ENCODE data around the gene RPS29. TPM values are rescaled to one million over a fixed set of nuclear protein-coding genes. Genes with fewer than 3 reads are reported as not detected.

The RPS29 gene
- total and polyA plus RNA-seq, 4 experiments from 2014 or later = 3,602 to 10,008 (median 6,192) TPM

GRCh38 chr14:49553106-49553505 lies 33.1 kb downstream of the RPS29 start:
- Mint-ChIP-seq H3K36me3 (no peaks in the 10 kb centered on the region), H3K27me3 (peaks cover 3% of the 10 kb centered on the region in 2 donors), H3K27ac (peak overlapping the region in 1 of 7 donors; percentile 27), H3K4me3 (no peak overlapping the region), H3K4me1 (no peaks in the 10 kb centered on the region), H3K9me3 (no peaks in the 10 kb centered on the region)
- Histone ChIP-seq H3K9me3 (ENCODE audit: control insufficient read depth in 1 of 2, low read length in 2 of 2) (no peaks in the 10 kb centered on the region), H3K4me1 (ENCODE audit: insufficient read depth, low read length) (no peaks in the 10 kb centered on the region), H3K36me3 (ENCODE audit: insufficient read depth, low read length) (no peaks in the 10 kb centered on the region), H3K27me3 (ENCODE audit: insufficient read depth, low read length) (no peaks in the 10 kb centered on the region), H3K4me3 (ENCODE audit: low read length in 2 of 2) (no peak overlapping the region), H3K27ac (ENCODE audit: low read depth, low read length) (no peak overlapping the region)
- CTCF ChIA-PET (ENCODE audit: partially characterized antibody) = interaction anchor here (0.5 kb wide), 1 partner anchor 17 kb away, joined by 3 read pairs; no protein-coding TSS in a partner anchor
- POLR2A ChIA-PET (ENCODE audit: partially characterized antibody) = no interaction called here
- intact Hi-C loops (cut with micrococcal nuclease) = no loop called here
- DNase-seq = no peak

GRCh38 chr14:49551569-49551968 lies 34.6 kb downstream of the RPS29 start:
- no peak overlapping the region for H3K27ac Mint-ChIP-seq
- intact Hi-C loops (cut with micrococcal nuclease) = no loop called here

GRCh38 chr14:49550286-49551184 lies 35.6 kb downstream of the RPS29 start:
- no peak overlapping the region for H3K27ac ChIP-seq (ENCODE audit: low read depth, low read length)
- no peaks in the 10 kb centered on the region for H3K36me3 ChIP-seq (ENCODE audit: insufficient read depth, low read length)
- no peaks in the 10 kb centered on the region for H3K9me3 Mint-ChIP-seq
- H3K9me3 ChIP-seq (ENCODE audit: control insufficient read depth in 1 of 2, low read length in 2 of 2) = no peaks in the 10 kb centered on the region
- H3K27ac Mint-ChIP-seq = no peak overlapping the region
- intact Hi-C loops (cut with micrococcal nuclease) = no loop called here
- CTCF ChIA-PET (ENCODE audit: partially characterized antibody) = interaction anchor here (0.8 to 1.5 kb wide), 2 partner anchors 65 to 89 kb away, joined by 3 to 5 read pairs; no protein-coding TSS in a partner anchor
- H3K36me3 Mint-ChIP-seq = no peaks in the 10 kb centered on the region
- H3K4me1 Mint-ChIP-seq = no peaks in the 10 kb centered on the region
- no peak for DNase-seq
- no peaks in the 10 kb centered on the region for H3K4me1 ChIP-seq (ENCODE audit: insufficient read depth, low read length)
- H3K27me3 ChIP-seq (ENCODE audit: insufficient read depth, low read length) = no peaks in the 10 kb centered on the region
- no peak overlapping the region for H3K4me3 ChIP-seq (ENCODE audit: low read length in 2 of 2)
- peaks cover 1 to 3% of the 10 kb centered on the region in 2 donors for H3K27me3 Mint-ChIP-seq
- no peak overlapping the region for H3K4me3 Mint-ChIP-seq
- POLR2A ChIA-PET (ENCODE audit: partially characterized antibody) = no interaction called here

More at GRCh38 chr14:49551569-49551968, 34.6 kb downstream of the RPS29 start:
- no peak for DNase-seq
- H3K27ac ChIP-seq (ENCODE audit: low read depth, low read length) = no peak overlapping the region
- H3K27me3 ChIP-seq (ENCODE audit: insufficient read depth, low read length) = no peaks in the 10 kb centered on the region
- CTCF ChIA-PET (ENCODE audit: partially characterized antibody) = interaction anchor here (1.5 kb wide), 1 partner anchor 90 kb away, joined by 5 read pairs; no protein-coding TSS in a partner anchor
- H3K4me3 Mint-ChIP-seq = no peak overlapping the region
- no peaks in the 10 kb centered on the region for H3K36me3 ChIP-seq (ENCODE audit: insufficient read depth, low read length)
- H3K9me3 Mint-ChIP-seq = no peaks in the 10 kb centered on the region
- no peaks in the 10 kb centered on the region for H3K36me3 Mint-ChIP-seq
- no peak overlapping the region for H3K4me3 ChIP-seq (ENCODE audit: low read length in 2 of 2)
- POLR2A ChIA-PET (ENCODE audit: partially characterized antibody) = no interaction called here
- peaks cover 3% of the 10 kb centered on the region in 2 donors for H3K27me3 Mint-ChIP-seq
- no peaks in the 10 kb centered on the region for H3K4me1 Mint-ChIP-seq
- no peaks in the 10 kb centered on the region for H3K9me3 ChIP-seq (ENCODE audit: control insufficient read depth in 1 of 2, low read length in 2 of 2)
- H3K4me1 ChIP-seq (ENCODE audit: insufficient read depth, low read length) = no peaks in the 10 kb centered on the region

- POLR2A ChIA-PET (ENCODE audit: partially characterized antibody) = no interaction called here
Measured at GRCh38 chr14:49549881-49550280, 36.3 kb downstream of the RPS29 start.

GRCh38 chr14:49549446-49549845 lies 36.7 kb downstream of the RPS29 start:
- no peaks in the 10 kb centered on the region for H3K4me1 ChIP-seq (ENCODE audit: insufficient read depth, low read length)
- CTCF ChIA-PET (ENCODE audit: partially characterized antibody) = interaction anchor here (0.8 kb wide), 1 partner anchor 64 kb away, joined by 3 read pairs; no protein-coding TSS in a partner anchor
- intact Hi-C loops (cut with micrococcal nuclease) = no loop called here

More at GRCh38 chr14:49549881-49550280, 36.3 kb downstream of the RPS29 start:
- peaks cover 1 to 3% of the 10 kb centered on the region in 2 donors for H3K27me3 Mint-ChIP-seq
- Histone ChIP-seq H3K9me3 (ENCODE audit: control insufficient read depth in 1 of 2, low read length in 2 of 2) (no peaks in the 10 kb centered on the region), H3K27ac (ENCODE audit: low read depth, low read length) (no peak overlapping the region), H3K4me3 (ENCODE audit: low read length in 2 of 2) (no peak overlapping the region), H3K27me3 (ENCODE audit: insufficient read depth, low read length) (no peaks in the 10 kb centered on the region), H3K36me3 (ENCODE audit: insufficient read depth, low read length) (no peaks in the 10 kb centered on the region), H3K4me1 (ENCODE audit: insufficient read depth, low read length) (no peaks in the 10 kb centered on the region)
- DNase-seq = no peak
- no peaks in the 10 kb centered on the region for H3K9me3 Mint-ChIP-seq
- CTCF ChIA-PET (ENCODE audit: partially characterized antibody) = interaction anchor here (0.8 kb wide), 1 partner anchor 64 kb away, joined by 3 read pairs; no protein-coding TSS in a partner anchor
- H3K4me1 Mint-ChIP-seq = no peaks in the 10 kb centered on the region
- no peak overlapping the region for H3K4me3 Mint-ChIP-seq
- no peak overlapping the region for H3K27ac Mint-ChIP-seq
- H3K36me3 Mint-ChIP-seq = no peaks in the 10 kb centered on the region
- intact Hi-C loops (cut with micrococcal nuclease) = no loop called here

GRCh38 chr14:49546766-49547165 lies 39.4 kb downstream of the RPS29 start:
- no peak overlapping the region for H3K4me3 Mint-ChIP-seq
- H3K4me1 Mint-ChIP-seq = no peaks in the 10 kb centered on the region
- Histone ChIP-seq H3K27ac (ENCODE audit: low read depth, low read length) (no peak overlapping the region), H3K27me3 (ENCODE audit: insufficient read depth, low read length) (no peaks in the 10 kb centered on the region), H3K4me1 (ENCODE audit: insufficient read depth, low read length) (no peaks in the 10 kb centered on the region), H3K36me3 (ENCODE audit: insufficient read depth, low read length) (no peaks in the 10 kb centered on the region), H3K9me3 (ENCODE audit: control insufficient read depth in 1 of 2, low read length in 2 of 2) (no peaks in the 10 kb centered on the region), H3K4me3 (ENCODE audit: low read length in 2 of 2) (no peak overlapping the region)
- H3K36me3 Mint-ChIP-seq = peaks cover 0 to 7% of the 10 kb centered on the region in 2 donors
- intact Hi-C loops (cut with micrococcal nuclease) = no loop called here
- DNase-seq = no peak
- H3K27ac Mint-ChIP-seq = peak overlapping the region in 1 of 7 donors; percentile 17
- H3K9me3 Mint-ChIP-seq = peaks cover 0 to 6% (median 4%) of the 10 kb centered on the region in 8 donors
- ChIA-PET CTCF (ENCODE audit: partially characterized antibody) (no interaction called here), POLR2A (ENCODE audit: partially characterized antibody) (no interaction called here)
- no peaks in the 10 kb centered on the region for H3K27me3 Mint-ChIP-seq

More at GRCh38 chr14:49549446-49549845, 36.7 kb downstream of the RPS29 start:
- no peaks in the 10 kb centered on the region for H3K9me3 Mint-ChIP-seq
- no peak for DNase-seq
- Histone ChIP-seq H3K27me3 (ENCODE audit: insufficient read depth, low read length) (no peaks in the 10 kb centered on the region), H3K36me3 (ENCODE audit: insufficient read depth, low read length) (no peaks in the 10 kb centered on the region), H3K4me3 (ENCODE audit: low read length in 2 of 2) (no peak overlapping the region), H3K27ac (ENCODE audit: low read depth, low read length) (no peak overlapping the region), H3K9me3 (ENCODE audit: control insufficient read depth in 1 of 2, low read length in 2 of 2) (no peaks in the 10 kb centered on the region)
- peaks cover 1 to 3% of the 10 kb centered on the region in 2 donors for H3K27me3 Mint-ChIP-seq
- H3K27ac Mint-ChIP-seq = no peak overlapping the region
- H3K4me3 Mint-ChIP-seq = no peak overlapping the region
- H3K4me1 Mint-ChIP-seq = no peaks in the 10 kb centered on the region
- POLR2A ChIA-PET (ENCODE audit: partially characterized antibody) = no interaction called here
- H3K36me3 Mint-ChIP-seq = no peaks in the 10 kb centered on the region

GRCh38 chr14:49545716-49546115 lies 40.5 kb downstream of the RPS29 start:
- ChIA-PET CTCF (ENCODE audit: partially characterized antibody) (no interaction called here), POLR2A (ENCODE audit: partially characterized antibody) (no interaction called here)
- Histone ChIP-seq H3K9me3 (ENCODE audit: control insufficient read depth in 1 of 2, low read length in 2 of 2) (no peaks in the 10 kb centered on the region), H3K4me3 (ENCODE audit: low read length in 2 of 2) (no peak overlapping the region), H3K27me3 (ENCODE audit: insufficient read depth, low read length) (no peaks in the 10 kb centered on the region), H3K4me1 (ENCODE audit: insufficient read depth, low read length) (no peaks in the 10 kb centered on the region), H3K27ac (ENCODE audit: low read depth, low read length) (no peak overlapping the region), H3K36me3 (ENCODE audit: insufficient read depth, low read length) (no peaks in the 10 kb centered on the region)
- Mint-ChIP-seq H3K36me3 (peaks cover 0 to 7% of the 10 kb centered on the region in 2 donors), H3K27ac (peak overlapping the region in 1 of 7 donors; percentile 5), H3K4me1 (no peaks in the 10 kb centered on the region), H3K27me3 (no peaks in the 10 kb centered on the region), H3K9me3 (peaks cover 0 to 15% (median 6%) of the 10 kb centered on the region in 8 donors), H3K4me3 (no peak overlapping the region)
- no peak for DNase-seq
- intact Hi-C loops (cut with micrococcal nuclease) = no loop called here

Data from CD4-positive, alpha-beta memory T cell (primary cell).